Osteocyte (in vitro differentiated cells): ENCODE results near the gene KANSL3. TPM values are rescaled to one million over a fixed set of nuclear protein-coding genes. Genes with fewer than 3 reads are reported as not detected.
A peak's percentile ranks its signal among the peaks of the same experiment; 100 is the strongest.
"Not testable (repeated sequence)": the region's sequence is repeated elsewhere in the genome, so short reads cannot be mapped to it uniquely, and the experiment has no call there.

Source experiments
- DNase-seq: peaks from one replicate; pipeline ENCODE4 v3.0.0; 2021; ENCODE audit warnings: mixed read lengths; ENCODE audit not compliant: unreplicated experiment; ENCODE audit errors: extremely low spot score
- H3K27ac Mint-ChIP-seq: one replicate; pipeline ENCODE4 v1.8.0; 2021; ENCODE audit warnings: mild to moderate bottlenecking, mixed read lengths; ENCODE audit not compliant: unreplicated experiment
- H3K27me3 Mint-ChIP-seq: one replicate; pipeline ENCODE4 v1.8.0; 2021; ENCODE audit warnings: mixed read lengths; ENCODE audit not compliant: unreplicated experiment
- H3K36me3 Mint-ChIP-seq: one replicate; pipeline ENCODE4 v1.8.0; 2021; ENCODE audit warnings: mixed read lengths; ENCODE audit not compliant: unreplicated experiment
- H3K4me1 Mint-ChIP-seq: one replicate; pipeline ENCODE4 v1.8.0; 2021; ENCODE audit warnings: mixed read lengths; ENCODE audit not compliant: unreplicated experiment
- H3K4me3 Mint-ChIP-seq: one replicate; pipeline ENCODE4 v1.8.0; 2021; ENCODE audit warnings: mild to moderate bottlenecking, moderate library complexity, mixed read lengths; ENCODE audit not compliant: unreplicated experiment
- H3K9me3 Mint-ChIP-seq: one replicate; pipeline ENCODE4 v1.8.0; 2021; ENCODE audit warnings: mixed read lengths; ENCODE audit not compliant: unreplicated experiment
- CTCF ChIP-seq: fragments of 200-600 bp; sonication (generic); IDR thresholded peaks from 2 replicates; pipeline ENCODE4 v1.5.0; 2021; ENCODE audit warnings: antibody characterized with exemption, mild to moderate bottlenecking, moderate library complexity
- total RNA-seq: library from RNA; stranded (reverse); gene quantifications from 2 replicates; pipeline ENCODE4 v1.2.1, GENCODE V29; 2021

The KANSL3 gene
- total RNA-seq, 1 donor from 2014 or later = 45.8 TPM

GRCh38 chr2:96554293-96555145 is 83.6 kb downstream of the KANSL3 start:
- peak; percentile 96 for TF ChIP-seq CTCF
- peaks cover 6% of the 10 kb centered on the region for H3K4me1 Mint-ChIP-seq
- H3K27ac Mint-ChIP-seq = no peak overlapping the region
- H3K4me3 Mint-ChIP-seq = no peak overlapping the region
- peaks cover 3% of the 10 kb centered on the region for H3K36me3 Mint-ChIP-seq
- no peaks in the 10 kb centered on the region for H3K9me3 Mint-ChIP-seq
- DNase-seq = no peak
- no peaks in the 10 kb centered on the region for H3K27me3 Mint-ChIP-seq

- not testable (repeated sequence) for H3K4me3 Mint-ChIP-seq, H3K36me3 Mint-ChIP-seq, H3K27ac Mint-ChIP-seq, H3K4me1 Mint-ChIP-seq, H3K27me3 Mint-ChIP-seq, DNase-seq, H3K9me3 Mint-ChIP-seq
Observed at GRCh38 chr2:96553957-96554292, 84.2 kb downstream of the KANSL3 start.

GRCh38 chr2:96553176-96553956 is 84.7 kb downstream of the KANSL3 start:
- Mint-ChIP-seq H3K4me1 (peaks cover 8% of the 10 kb centered on the region), H3K36me3 (peaks cover 5% of the 10 kb centered on the region), H3K9me3 (no peaks in the 10 kb centered on the region), H3K27me3 (no peaks in the 10 kb centered on the region), H3K27ac (no peak overlapping the region), H3K4me3 (no peak overlapping the region)
- TF ChIP-seq CTCF = no peak
- DNase-seq = no peak

- Mint-ChIP-seq H3K4me3 (no peak overlapping the region), H3K4me1 (peaks cover 16% of the 10 kb centered on the region), H3K9me3 (no peaks in the 10 kb centered on the region), H3K27me3 (no peaks in the 10 kb centered on the region), H3K27ac (no peak overlapping the region), H3K36me3 (peaks cover 9% of the 10 kb centered on the region)
- no peak for TF ChIP-seq CTCF
- DNase-seq = no peak
Observed at GRCh38 chr2:96552315-96553175, 85.6 kb downstream of the KANSL3 start.

GRCh38 chr2:96551605-96552314 is 86.4 kb downstream of the KANSL3 start:
- H3K36me3 Mint-ChIP-seq = peaks cover 13% of the 10 kb centered on the region
- no peak for TF ChIP-seq CTCF
- DNase-seq = no peak
- H3K4me3 Mint-ChIP-seq = no peak overlapping the region
- H3K27ac Mint-ChIP-seq = no peak overlapping the region
- H3K27me3 Mint-ChIP-seq = no peaks in the 10 kb centered on the region
- no peaks in the 10 kb centered on the region for H3K9me3 Mint-ChIP-seq
- H3K4me1 Mint-ChIP-seq = peaks cover 20% of the 10 kb centered on the region
